Mammary epithelial cell (primary cell): ENCODE results near the gene ILK.

Experiments
- EZH2 ChIP-seq: IDR thresholded peaks from 2 replicates; pipeline ENCODE4 v1.6.1; 2012; ENCODE audit warnings: low read length, inconsistent platforms, borderline replicate concordance
- TF ChIP-seq, protein P1 (sequence below), 2 donors: IDR thresholded peaks in 1 of 2; conservative IDR thresholded peaks in 1 of 2; 2 replicates each; pipeline ENCODE4 v1.5.1; 2011 to 2012; ENCODE audit warnings: inconsistent platforms in 2 of 2, low read length in 2 of 2, mild to moderate bottlenecking in 2 of 2, control low read depth in 1 of 2, low read depth in 1 of 2; ENCODE audit not compliant: insufficient read depth in 1 of 2; ENCODE audit errors: extremely low read depth in 1 of 2

DNA sequence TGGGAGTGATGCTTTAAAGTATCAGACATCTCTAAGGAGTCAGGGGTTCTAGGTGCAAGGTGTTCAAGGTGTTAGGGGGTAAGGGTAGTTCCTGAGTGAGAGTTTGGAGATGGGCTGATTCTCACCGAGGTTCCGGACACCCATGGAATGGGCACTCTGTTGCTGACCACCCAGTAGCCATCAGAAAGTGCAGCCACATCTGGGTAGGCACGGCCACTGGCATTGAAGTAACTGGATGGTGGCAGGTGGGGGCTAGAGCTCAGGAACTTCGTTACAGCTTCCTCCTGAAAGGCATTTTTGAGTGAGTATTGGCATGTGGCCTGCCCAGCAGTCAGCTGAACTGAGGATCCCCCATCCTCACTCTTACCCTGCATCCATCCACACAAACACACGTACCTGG, 11.5 kb downstream of the ILK start:
- TF ChIP-seq, protein P1, sequence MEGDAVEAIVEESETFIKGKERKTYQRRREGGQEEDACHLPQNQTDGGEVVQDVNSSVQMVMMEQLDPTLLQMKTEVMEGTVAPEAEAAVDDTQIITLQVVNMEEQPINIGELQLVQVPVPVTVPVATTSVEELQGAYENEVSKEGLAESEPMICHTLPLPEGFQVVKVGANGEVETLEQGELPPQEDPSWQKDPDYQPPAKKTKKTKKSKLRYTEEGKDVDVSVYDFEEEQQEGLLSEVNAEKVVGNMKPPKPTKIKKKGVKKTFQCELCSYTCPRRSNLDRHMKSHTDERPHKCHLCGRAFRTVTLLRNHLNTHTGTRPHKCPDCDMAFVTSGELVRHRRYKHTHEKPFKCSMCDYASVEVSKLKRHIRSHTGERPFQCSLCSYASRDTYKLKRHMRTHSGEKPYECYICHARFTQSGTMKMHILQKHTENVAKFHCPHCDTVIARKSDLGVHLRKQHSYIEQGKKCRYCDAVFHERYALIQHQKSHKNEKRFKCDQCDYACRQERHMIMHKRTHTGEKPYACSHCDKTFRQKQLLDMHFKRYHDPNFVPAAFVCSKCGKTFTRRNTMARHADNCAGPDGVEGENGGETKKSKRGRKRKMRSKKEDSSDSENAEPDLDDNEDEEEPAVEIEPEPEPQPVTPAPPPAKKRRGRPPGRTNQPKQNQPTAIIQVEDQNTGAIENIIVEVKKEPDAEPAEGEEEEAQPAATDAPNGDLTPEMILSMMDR (conservative IDR thresholded peaks at IDR 0.05 in 1 of 2, IDR thresholded peaks at IDR 0.05 in 1 of 2; ENCODE audit: extremely low read depth in 1 of 2, insufficient read depth in 1 of 2, low read depth in 1 of 2, low read length in 2 of 2) = no peak
- no peak for TF ChIP-seq EZH2
